ENCODE measurements around the gene KCNK18. TPM values are rescaled to one million over a fixed set of nuclear protein-coding genes. Genes with fewer than 3 reads are reported as not detected.

KCNK18 gene
- total RNA-seq = not detected

- Mint-ChIP-seq H3K27me3 (peaks cover 1% of the 10 kb centered on the region), H3K36me3 (ENCODE audit: low read depth) (no peaks in the 10 kb centered on the region), H3K9me3 (no peaks in the 10 kb centered on the region), H3K4me3 (no peak within 1 kb of the TSS), H3K27ac (no peak within 1 kb of the TSS), H3K4me1 (no peaks in the 10 kb centered on the region)
- no peak for DNase-seq
- ChIA-PET POLR2A (no interaction called here), CTCF (interaction anchor here (0.8 to 1.4 kb wide), 3 partner anchors 9 to 22 kb away, joined by 3 to 4 read pairs (median 4); no protein-coding TSS in a partner anchor)
Observed at GRCh38 chr10:117197189-117197588, at the start of gene KCNK18. Gene KCNK18, plus strand, starts transcription at chr10:117197489. Its CDS starts 0 bp downstream, at chr10:117197489.

- no peak overlapping the region for H3K4me3 Mint-ChIP-seq
- H3K27ac Mint-ChIP-seq = no peak overlapping the region
- peaks cover 2% of the 10 kb centered on the region for H3K9me3 Mint-ChIP-seq
- H3K4me1 Mint-ChIP-seq = no peaks in the 10 kb centered on the region
- peaks cover 22% of the 10 kb centered on the region for H3K27me3 Mint-ChIP-seq
- H3K36me3 Mint-ChIP-seq (ENCODE audit: low read depth) = no peaks in the 10 kb centered on the region
- POLR2A ChIA-PET = no interaction called here
- CTCF ChIA-PET = no interaction called here
- DNase-seq = no peak
Observed at GRCh38 chr10:117148284-117148683, 49.0 kb upstream of the KCNK18 start.

GRCh38 chr10:117152668-117153067 lies 44.6 kb upstream of the KCNK18 start:
- Mint-ChIP-seq H3K4me1 (no peaks in the 10 kb centered on the region), H3K27me3 (peaks cover 37% of the 10 kb centered on the region), H3K27ac (no peak overlapping the region), H3K4me3 (no peak overlapping the region), H3K36me3 (ENCODE audit: low read depth) (no peaks in the 10 kb centered on the region), H3K9me3 (no peaks in the 10 kb centered on the region)
- no peak for DNase-seq
- ChIA-PET CTCF (no interaction called here), POLR2A (no interaction called here)

GRCh38 chr10:117158297-117158696 lies 39.0 kb upstream of the KCNK18 start:
- Mint-ChIP-seq H3K4me3 (no peak overlapping the region), H3K9me3 (no peaks in the 10 kb centered on the region), H3K27ac (no peak overlapping the region), H3K27me3 (peaks cover 77% of the 10 kb centered on the region), H3K4me1 (peaks cover 6% of the 10 kb centered on the region), H3K36me3 (ENCODE audit: low read depth) (no peaks in the 10 kb centered on the region)
- no peak for DNase-seq
- POLR2A ChIA-PET = no interaction called here
- CTCF ChIA-PET = interaction anchor here (0.7 to 1.2 kb wide), 2 partner anchors 15 to 359 kb away, joined by 3 read pairs; no protein-coding TSS in a partner anchor

GRCh38 chr10:117159390-117159789 lies 37.9 kb upstream of the KCNK18 start:
- H3K27ac Mint-ChIP-seq = no peak overlapping the region
- CTCF ChIA-PET = interaction anchor here (1.0 kb wide), 1 partner anchor 10 kb away, joined by 3 read pairs; no protein-coding TSS in a partner anchor
- peaks cover 10% of the 10 kb centered on the region for H3K4me1 Mint-ChIP-seq
- no peak overlapping the region for H3K4me3 Mint-ChIP-seq
- no peak for DNase-seq
- POLR2A ChIA-PET = no interaction called here
- H3K9me3 Mint-ChIP-seq = no peaks in the 10 kb centered on the region
- H3K36me3 Mint-ChIP-seq (ENCODE audit: low read depth) = no peaks in the 10 kb centered on the region
- H3K27me3 Mint-ChIP-seq = peaks cover 78% of the 10 kb centered on the region

GRCh38 chr10:117160567-117160966 lies 36.7 kb upstream of the KCNK18 start:
- ChIA-PET POLR2A (no interaction called here), CTCF (no interaction called here)
- peaks cover 82% of the 10 kb centered on the region for H3K27me3 Mint-ChIP-seq
- H3K27ac Mint-ChIP-seq = no peak overlapping the region
- DNase-seq = no peak
- H3K36me3 Mint-ChIP-seq (ENCODE audit: low read depth) = no peaks in the 10 kb centered on the region
- no peak overlapping the region for H3K4me3 Mint-ChIP-seq
- no peaks in the 10 kb centered on the region for H3K9me3 Mint-ChIP-seq
- peaks cover 12% of the 10 kb centered on the region for H3K4me1 Mint-ChIP-seq

- no peak for DNase-seq
- Mint-ChIP-seq H3K27me3 (peaks cover 85% of the 10 kb centered on the region), H3K36me3 (ENCODE audit: low read depth) (no peaks in the 10 kb centered on the region), H3K4me1 (peaks cover 14% of the 10 kb centered on the region), H3K4me3 (no peak overlapping the region), H3K27ac (no peak overlapping the region), H3K9me3 (no peaks in the 10 kb centered on the region)
- POLR2A ChIA-PET = no interaction called here
- CTCF ChIA-PET = no interaction called here
Observed at GRCh38 chr10:117161386-117162033, 35.8 kb upstream of the KCNK18 start.

- peaks cover 14% of the 10 kb centered on the region for H3K4me1 Mint-ChIP-seq
- peaks cover 86% of the 10 kb centered on the region for H3K27me3 Mint-ChIP-seq
- no peaks in the 10 kb centered on the region for H3K36me3 Mint-ChIP-seq (ENCODE audit: low read depth)
- no peak overlapping the region for H3K27ac Mint-ChIP-seq
- H3K9me3 Mint-ChIP-seq = no peaks in the 10 kb centered on the region
- POLR2A ChIA-PET = no interaction called here
- DNase-seq = no peak
- CTCF ChIA-PET = interaction anchor here (0.7 kb wide), 1 partner anchor 1094 kb away, joined by 3 read pairs; no protein-coding TSS in a partner anchor
- H3K4me3 Mint-ChIP-seq = no peak overlapping the region
Observed at GRCh38 chr10:117162093-117163060, 34.9 kb upstream of the KCNK18 start.

- no peaks in the 10 kb centered on the region for H3K9me3 Mint-ChIP-seq
- no peak for DNase-seq
- no peak overlapping the region for H3K27ac Mint-ChIP-seq
- ChIA-PET POLR2A (no interaction called here), CTCF (interaction anchor here (1.1 to 1.3 kb wide), 2 partner anchors 24 to 27 kb away, joined by 3 read pairs; no protein-coding TSS in a partner anchor)
- H3K4me1 Mint-ChIP-seq = peaks cover 14% of the 10 kb centered on the region
- H3K36me3 Mint-ChIP-seq (ENCODE audit: low read depth) = no peaks in the 10 kb centered on the region
- no peak overlapping the region for H3K4me3 Mint-ChIP-seq
- H3K27me3 Mint-ChIP-seq = peaks cover 84% of the 10 kb centered on the region
Observed at GRCh38 chr10:117163061-117163953, 34.0 kb upstream of the KCNK18 start.

GRCh38 chr10:117163954-117164548 lies 33.2 kb upstream of the KCNK18 start:
- Mint-ChIP-seq H3K27ac (no peak overlapping the region), H3K4me3 (no peak overlapping the region), H3K27me3 (peaks cover 84% of the 10 kb centered on the region), H3K36me3 (ENCODE audit: low read depth) (no peaks in the 10 kb centered on the region), H3K4me1 (peaks cover 14% of the 10 kb centered on the region), H3K9me3 (no peaks in the 10 kb centered on the region)
- POLR2A ChIA-PET = no interaction called here
- CTCF ChIA-PET = interaction anchor here (1.1 to 1.3 kb wide), 2 partner anchors 25 to 28 kb away, joined by 3 read pairs; no protein-coding TSS in a partner anchor
- DNase-seq = no peak

GRCh38 chr10:117164592-117165537 lies 32.4 kb upstream of the KCNK18 start:
- Mint-ChIP-seq H3K9me3 (no peaks in the 10 kb centered on the region), H3K4me3 (no peak overlapping the region), H3K4me1 (peaks cover 17% of the 10 kb centered on the region), H3K36me3 (ENCODE audit: low read depth) (no peaks in the 10 kb centered on the region), H3K27me3 (peaks cover 84% of the 10 kb centered on the region), H3K27ac (peak overlapping the region; percentile 9)
- POLR2A ChIA-PET = no interaction called here
- DNase-seq = no peak
- CTCF ChIA-PET = interaction anchor here (1.6 kb wide), 1 partner anchor 10 kb away, joined by 6 read pairs; no protein-coding TSS in a partner anchor
